IMR-90 (cell line): ENCODE measurements around the gene RHOT2. TPM values are rescaled to one million over a fixed set of nuclear protein-coding genes. Genes with fewer than 3 reads are reported as not detected.

Experiments used
- MAFK ChIP-seq: IDR thresholded peaks from 2 replicates; pipeline ENCODE4 v1.6.1; 2012; ENCODE audit warnings: low read depth, low read length, improper control_type of control experiment
- polyA plus RNA-seq, 3 experiments: library from polyadenylated mRNA; depleted of rRNA; stranded (reverse); fragments of >200 nt; gene quantifications; 2 replicates each; pipeline ENCODE4 v1.2.3, GENCODE V29; 2012; ENCODE audit warnings: low replicate concordance in 1 of 3
- total RNA-seq: library from RNA; depleted of rRNA; stranded (reverse); fragments of >200 nt; gene quantifications from 2 replicates; pipeline ENCODE4 v1.2.3, GENCODE V29; 2012
- TF ChIP-seq, protein P1 (sequence below): conservative IDR thresholded peaks from 2 replicates; pipeline ENCODE4 v1.5.1; 2012; ENCODE audit warnings: mild to moderate bottlenecking, low read depth, low read length, improper control_type of control experiment

The RHOT2 gene
- total and polyA plus RNA-seq, 2 of the 4 experiments (the other 2 are of a cell fraction), result 20.3 to 181 TPM

DNA sequence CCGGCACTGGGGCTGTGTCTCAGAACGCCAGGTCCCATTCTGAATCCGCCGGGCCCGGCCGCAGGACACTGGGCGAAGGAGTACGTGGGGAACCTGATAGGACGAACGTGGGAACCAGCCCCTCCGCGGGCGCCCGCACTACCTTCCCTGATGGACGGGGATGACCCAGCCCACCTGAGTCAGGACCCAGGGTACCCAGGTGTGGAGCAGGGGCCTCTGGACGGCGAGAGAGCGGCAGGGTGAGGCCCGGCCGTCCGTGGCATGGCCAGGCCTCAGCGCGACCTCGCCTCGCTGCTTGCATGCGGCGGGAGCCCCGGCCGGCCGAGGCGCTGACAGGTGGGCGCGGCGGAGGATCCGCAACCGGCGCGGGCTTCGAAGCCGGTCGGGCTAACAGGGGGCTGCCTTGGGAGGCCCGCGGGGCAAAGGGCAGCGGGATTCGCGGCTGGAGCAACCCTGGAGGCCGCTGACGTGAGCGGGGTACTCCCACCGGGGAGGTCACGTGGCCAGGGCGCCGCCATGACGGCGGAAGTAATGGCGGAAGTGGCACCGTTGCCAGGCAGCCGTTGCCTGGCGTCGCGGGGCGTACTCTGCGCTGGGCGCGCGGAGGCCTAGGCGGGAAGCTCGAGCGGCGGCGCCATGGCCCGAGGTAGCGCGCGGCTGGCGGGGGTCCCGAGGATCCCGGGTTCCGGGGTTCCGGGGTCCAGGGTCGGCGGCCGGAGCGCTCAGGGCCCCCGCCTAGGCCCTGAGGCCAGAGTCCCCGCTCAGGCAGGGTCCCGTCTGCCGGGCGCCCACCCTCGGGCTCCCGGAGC, 18.9 kb upstream of the RHOT2 start, which contains the start of gene WDR90 (continued):
- TF ChIP-seq, protein P1, sequence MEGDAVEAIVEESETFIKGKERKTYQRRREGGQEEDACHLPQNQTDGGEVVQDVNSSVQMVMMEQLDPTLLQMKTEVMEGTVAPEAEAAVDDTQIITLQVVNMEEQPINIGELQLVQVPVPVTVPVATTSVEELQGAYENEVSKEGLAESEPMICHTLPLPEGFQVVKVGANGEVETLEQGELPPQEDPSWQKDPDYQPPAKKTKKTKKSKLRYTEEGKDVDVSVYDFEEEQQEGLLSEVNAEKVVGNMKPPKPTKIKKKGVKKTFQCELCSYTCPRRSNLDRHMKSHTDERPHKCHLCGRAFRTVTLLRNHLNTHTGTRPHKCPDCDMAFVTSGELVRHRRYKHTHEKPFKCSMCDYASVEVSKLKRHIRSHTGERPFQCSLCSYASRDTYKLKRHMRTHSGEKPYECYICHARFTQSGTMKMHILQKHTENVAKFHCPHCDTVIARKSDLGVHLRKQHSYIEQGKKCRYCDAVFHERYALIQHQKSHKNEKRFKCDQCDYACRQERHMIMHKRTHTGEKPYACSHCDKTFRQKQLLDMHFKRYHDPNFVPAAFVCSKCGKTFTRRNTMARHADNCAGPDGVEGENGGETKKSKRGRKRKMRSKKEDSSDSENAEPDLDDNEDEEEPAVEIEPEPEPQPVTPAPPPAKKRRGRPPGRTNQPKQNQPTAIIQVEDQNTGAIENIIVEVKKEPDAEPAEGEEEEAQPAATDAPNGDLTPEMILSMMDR, result no peak
- no peak for TF ChIP-seq MAFK
